MM.1S (cell line): ENCODE measurements around the gene ESRRA.

Experiments used
- EZH2 ChIP-seq: fragments of 300-600 bp; sonication (generic); optimal IDR thresholded peaks from 2 replicates; pipeline ENCODE3; 2017; ENCODE audit warnings: low read depth, mild to moderate bottlenecking, antibody characterized with exemption, low read length, mixed read lengths
- TF ChIP-seq, protein P1 (sequence below): fragments of 300-600 bp; sonication (generic); IDR thresholded peaks from 2 replicates; pipeline ENCODE4 v1.5.1; 2016; ENCODE audit warnings: antibody characterized with exemption, low read length, mixed read lengths

DNA sequence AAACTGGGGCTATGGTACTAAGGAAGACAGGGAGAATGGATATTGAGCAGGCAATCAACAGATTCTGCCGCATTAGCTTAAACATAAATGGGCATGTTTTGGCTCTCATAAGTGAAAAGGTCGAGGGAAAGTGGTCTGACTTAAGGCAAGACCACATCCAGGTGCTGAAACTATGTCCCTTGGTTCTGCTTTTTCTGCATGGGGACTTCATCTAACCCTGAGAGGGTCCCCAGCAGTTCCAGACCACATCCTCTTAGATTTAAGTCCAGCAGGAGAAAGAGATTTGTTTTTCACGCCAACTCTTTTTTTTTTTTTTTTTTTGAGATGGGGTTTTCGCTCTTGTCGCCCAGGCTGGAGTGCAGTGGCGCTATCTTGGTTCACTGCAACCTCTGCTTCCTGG lies 59.1 kb downstream of the ESRRA start:
- TF ChIP-seq EZH2: no peak
- TF ChIP-seq, protein P1, sequence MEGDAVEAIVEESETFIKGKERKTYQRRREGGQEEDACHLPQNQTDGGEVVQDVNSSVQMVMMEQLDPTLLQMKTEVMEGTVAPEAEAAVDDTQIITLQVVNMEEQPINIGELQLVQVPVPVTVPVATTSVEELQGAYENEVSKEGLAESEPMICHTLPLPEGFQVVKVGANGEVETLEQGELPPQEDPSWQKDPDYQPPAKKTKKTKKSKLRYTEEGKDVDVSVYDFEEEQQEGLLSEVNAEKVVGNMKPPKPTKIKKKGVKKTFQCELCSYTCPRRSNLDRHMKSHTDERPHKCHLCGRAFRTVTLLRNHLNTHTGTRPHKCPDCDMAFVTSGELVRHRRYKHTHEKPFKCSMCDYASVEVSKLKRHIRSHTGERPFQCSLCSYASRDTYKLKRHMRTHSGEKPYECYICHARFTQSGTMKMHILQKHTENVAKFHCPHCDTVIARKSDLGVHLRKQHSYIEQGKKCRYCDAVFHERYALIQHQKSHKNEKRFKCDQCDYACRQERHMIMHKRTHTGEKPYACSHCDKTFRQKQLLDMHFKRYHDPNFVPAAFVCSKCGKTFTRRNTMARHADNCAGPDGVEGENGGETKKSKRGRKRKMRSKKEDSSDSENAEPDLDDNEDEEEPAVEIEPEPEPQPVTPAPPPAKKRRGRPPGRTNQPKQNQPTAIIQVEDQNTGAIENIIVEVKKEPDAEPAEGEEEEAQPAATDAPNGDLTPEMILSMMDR: no peak
